T-helper 22 cell (primary cell): ENCODE results near the gene TMPRSS6.

Source experiments
- DNase-seq: peaks from one replicate; pipeline ENCODE4 v3.0.0-alpha.2; 2020; ENCODE audit warnings: low read depth

Gene TMPRSS6

GRCh38 chr22:37051391-37052385 is 57.8 kb downstream of the TMPRSS6 start, which contains the start of gene KCTD17:
Gene KCTD17 (plus strand): TSS chr22:37051742. CDS start chr22:37051761, 19 bp downstream.
- peak; percentile 53 for DNase-seq

- DNase-seq: no peak
Measured at GRCh38 chr22:37050913-37051312, 58.6 kb downstream of the TMPRSS6 start.

GRCh38 chr22:37049224-37049623 is 60.3 kb downstream of the TMPRSS6 start:
- DNase-seq: no peak

- DNase-seq: no peak
Measured at GRCh38 chr22:37048133-37048532, 61.4 kb downstream of the TMPRSS6 start.

GRCh38 chr22:37047006-37047405 is 62.5 kb downstream of the TMPRSS6 start:
- no peak for DNase-seq

- DNase-seq: no peak
Measured at GRCh38 chr22:37046589-37046988, 62.9 kb downstream of the TMPRSS6 start.

GRCh38 chr22:37045958-37046357 is 63.6 kb downstream of the TMPRSS6 start:
- DNase-seq: no peak

GRCh38 chr22:37044634-37045625 is 64.6 kb downstream of the TMPRSS6 start:
- DNase-seq: no peak

- no peak for DNase-seq
Measured at GRCh38 chr22:37043828-37044538, 65.5 kb downstream of the TMPRSS6 start.

- DNase-seq: no peak
Measured at GRCh38 chr22:37043209-37043827, 66.2 kb downstream of the TMPRSS6 start.

GRCh38 chr22:37039466-37039865 is 70.0 kb downstream of the TMPRSS6 start:
- DNase-seq: no peak

GRCh38 chr22:37037669-37038068 is 71.8 kb downstream of the TMPRSS6 start:
- DNase-seq: no peak

- DNase-seq: no peak
Measured at GRCh38 chr22:37036655-37037377, 72.7 kb downstream of the TMPRSS6 start.

GRCh38 chr22:37033605-37034430 is 75.7 kb downstream of the TMPRSS6 start:
- no peak for DNase-seq

GRCh38 chr22:37032535-37033460 is 76.7 kb downstream of the TMPRSS6 start:
- DNase-seq: no peak

GRCh38 chr22:37032134-37032534 is 77.4 kb downstream of the TMPRSS6 start:
- DNase-seq: no peak

GRCh38 chr22:37030560-37031281 is 78.8 kb downstream of the TMPRSS6 start:
- DNase-seq: no peak
